ENCODE results near the gene OMA1.

- no peak for TF ChIP-seq CTCF (conservative IDR thresholded peaks at IDR 0.05 in 1 of 2, IDR thresholded peaks at IDR 0.05 in 1 of 2; ENCODE audit: extremely low read depth in 1 of 2, insufficient read depth in 1 of 2, low read depth in 1 of 2, low read length in 2 of 2)
- TF ChIP-seq EZH2 (IDR thresholded peaks at IDR 0.05; ENCODE audit: borderline replicate concordance, low read length) = no peak
Measured at GRCh38 chr1:58434181-58434580, 112.3 kb downstream of the OMA1 start.

All from mammary epithelial cell (primary cell).